Upper lobe of left lung (tissue), 6 donors: ENCODE results near the gene CACNA2D4. TPM values are rescaled to one million over a fixed set of nuclear protein-coding genes. Genes with fewer than 3 reads are reported as not detected.
A peak's percentile ranks its signal among the peaks of the same experiment; 100 is the strongest.
"Not testable (repeated sequence)": the region's sequence is repeated elsewhere in the genome, so short reads cannot be mapped to it uniquely, and the experiment has no call there.

Experiments used
- ATAC-seq, 2 donors: fragments of 200-7000 bp; cut with Tn5 transposase; one replicate each; pipeline ENCODE4 v1.9.1; 2022; ENCODE audit warnings: mild to moderate bottlenecking in 2 of 2, moderate library complexity in 2 of 2; ENCODE audit not compliant: low FRiP score in 2 of 2
- DNase-seq, 2 donors: peaks; one replicate each; pipeline ENCODE4 v3.0.0-alpha.2; 2019 to 2020
- H3K27ac ChIP-seq, 4 donors: fragments of 200-600 bp; sonication (generic); one replicate each; pipeline ENCODE4 v1.5.1; 2016 to 2019
- H3K27me3 ChIP-seq, 4 donors: fragments of 200-600 bp; sonication (generic); one replicate each; pipeline ENCODE4 v1.5.1; 2017 to 2019
- H3K36me3 ChIP-seq, 4 donors: fragments of 200-600 bp; sonication (generic); one replicate each; pipeline ENCODE4 v1.5.1; 2016 to 2019
- H3K4me1 ChIP-seq, 4 donors: fragments of 200-600 bp; sonication (generic); one replicate each; pipeline ENCODE4 v1.5.1; 2018 to 2019
- H3K4me3 ChIP-seq, 4 donors: fragments of 200-600 bp; sonication (generic); one replicate each; pipeline ENCODE4 v1.5.1; 2017 to 2019; ENCODE audit warnings: mild to moderate bottlenecking in 2 of 4, moderate library complexity in 1 of 4
- H3K9me3 ChIP-seq, 4 donors: fragments of 200-600 bp; sonication (generic); one replicate each; pipeline ENCODE4 v1.5.1; 2018 to 2019
- EP300 ChIP-seq, 4 donors: sonication (generic); formaldehyde crosslinking; IDR thresholded peaks; one replicate each; pipeline ENCODE4 v1.5.1; 2017; ENCODE audit warnings: antibody characterized with exemption in 4 of 4, control low read depth in 2 of 4
- POLR2A ChIP-seq, 4 donors: fragments of 450-650 bp; IDR thresholded peaks; one replicate each; pipeline ENCODE4 v1.5.1; 2016 to 2017; ENCODE audit warnings: antibody characterized with exemption in 4 of 4, mild to moderate bottlenecking in 2 of 4
- POLR2AphosphoS5 ChIP-seq, 2 donors: sonication (generic); formaldehyde crosslinking; IDR thresholded peaks; one replicate each; pipeline ENCODE4 v1.5.1; 2017; ENCODE audit warnings: antibody characterized with exemption in 2 of 2
- WGBS, 2 donors: methylation state at CpG; one replicate each; pipeline ENCODE4 v1.1.5; 2017 to 2018; 5-methylcytosine and 5-hydroxymethylcytosine counted together
- total RNA-seq, 6 donors: library from RNA; depleted of rRNA in 4 of 6; stranded (reverse); fragments of >200 nt in 4 of 6; gene quantifications; one replicate each; pipeline versions ENCODE4 v1.1.0 to v1.2.1, GENCODE V29; 2016 to 2021
- TF ChIP-seq, protein P1 (sequence below), 6 experiments: fragments of 450-650 bp in 4 of 6; fragments of 200-600 bp in 2 of 6; sonication (generic) in 2 of 6; IDR thresholded peaks; one replicate each; pipeline ENCODE4 v1.5.1; 2016 to 2019; ENCODE audit warnings: antibody characterized with exemption in 6 of 6
- donor health status: DM: no; HTN: no; CAD: no; lungs with moderate emphysema.
- donor health status: DM: no; HTN: yes; CAD: no; lungs with severe emphysema.

The CACNA2D4 gene
- total RNA-seq, 6 donors from 2014 or later, result 3.3 to 8.4 (median 7.0) TPM

GRCh38 chr12:1820191-1820895 is 98.1 kb downstream of the CACNA2D4 start, which contains the start of gene LRTM2:
TSS of gene LRTM2 (plus strand) at chr12:1820565. CDS start at chr12:1828149, 7,584 bp downstream.
- Histone ChIP-seq H3K9me3 (no peaks in the 10 kb centered on the region), H3K27me3 (peaks cover 0 to 18% (median 2%) of the 10 kb centered on the region in 4 donors)
- 11 to 17% methylated on average over 34 of the region's 34 CpGs for WGBS, 2 donors

GRCh38 chr12:1819571-1819970 is 98.9 kb downstream of the CACNA2D4 start:
- ATAC-seq (no peak), DNase-seq (no peak)
- no peaks in the 10 kb centered on the region for H3K36me3 ChIP-seq
- TF ChIP-seq EP300 (IDR thresholded peaks at IDR 0.05), result no peak
- no peak for TF ChIP-seq POLR2AphosphoS5 (IDR thresholded peaks at IDR 0.05)
- TF ChIP-seq, protein P1, sequence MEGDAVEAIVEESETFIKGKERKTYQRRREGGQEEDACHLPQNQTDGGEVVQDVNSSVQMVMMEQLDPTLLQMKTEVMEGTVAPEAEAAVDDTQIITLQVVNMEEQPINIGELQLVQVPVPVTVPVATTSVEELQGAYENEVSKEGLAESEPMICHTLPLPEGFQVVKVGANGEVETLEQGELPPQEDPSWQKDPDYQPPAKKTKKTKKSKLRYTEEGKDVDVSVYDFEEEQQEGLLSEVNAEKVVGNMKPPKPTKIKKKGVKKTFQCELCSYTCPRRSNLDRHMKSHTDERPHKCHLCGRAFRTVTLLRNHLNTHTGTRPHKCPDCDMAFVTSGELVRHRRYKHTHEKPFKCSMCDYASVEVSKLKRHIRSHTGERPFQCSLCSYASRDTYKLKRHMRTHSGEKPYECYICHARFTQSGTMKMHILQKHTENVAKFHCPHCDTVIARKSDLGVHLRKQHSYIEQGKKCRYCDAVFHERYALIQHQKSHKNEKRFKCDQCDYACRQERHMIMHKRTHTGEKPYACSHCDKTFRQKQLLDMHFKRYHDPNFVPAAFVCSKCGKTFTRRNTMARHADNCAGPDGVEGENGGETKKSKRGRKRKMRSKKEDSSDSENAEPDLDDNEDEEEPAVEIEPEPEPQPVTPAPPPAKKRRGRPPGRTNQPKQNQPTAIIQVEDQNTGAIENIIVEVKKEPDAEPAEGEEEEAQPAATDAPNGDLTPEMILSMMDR (IDR thresholded peaks at IDR 0.05), result no peak
- no peaks in the 10 kb centered on the region for H3K9me3 ChIP-seq
- H3K4me1 ChIP-seq, result peaks cover 0 to 4% (median 0%) of the 10 kb centered on the region in 4 donors
- WGBS, 2 donors, result 48 to 49% methylated on average over 4 to 6 of the region's 6 CpGs
- peaks cover 0 to 18% (median 2%) of the 10 kb centered on the region in 4 donors for H3K27me3 ChIP-seq
- H3K4me3 ChIP-seq, result no peak overlapping the region
- no peak overlapping the region for H3K27ac ChIP-seq

More at GRCh38 chr12:1820191-1820895, 98.1 kb downstream of the CACNA2D4 start, which contains the start of gene LRTM2:
- no peak within 1 kb of the TSS for H3K4me3 ChIP-seq
- no peaks in the 10 kb centered on the region for H3K36me3 ChIP-seq
- peaks cover 0 to 4% (median 0%) of the 10 kb centered on the region in 4 donors for H3K4me1 ChIP-seq
- TF ChIP-seq, protein P1 (IDR thresholded peaks at IDR 0.05), result no peak
- TF ChIP-seq POLR2AphosphoS5 (IDR thresholded peaks at IDR 0.05), result no peak
- no peak for TF ChIP-seq POLR2A (IDR thresholded peaks at IDR 0.05)
- TF ChIP-seq EP300 (IDR thresholded peaks at IDR 0.05), result no peak
- DNase-seq (peak in 1 of 2 donors; percentile 79), ATAC-seq (no peak)
- H3K27ac ChIP-seq, result no peak within 1 kb of the TSS

GRCh38 chr12:1819050-1819449 is 99.4 kb downstream of the CACNA2D4 start:
- no peaks in the 10 kb centered on the region for H3K9me3 ChIP-seq
- no peaks in the 10 kb centered on the region for H3K36me3 ChIP-seq
- WGBS, 2 donors, result 62 to 65% methylated on average over 9 of the region's 9 CpGs
- no peak overlapping the region for H3K27ac ChIP-seq
- ATAC-seq (no peak), DNase-seq (no peak)
- H3K4me1 ChIP-seq, result peaks cover 0 to 4% (median 0%) of the 10 kb centered on the region in 4 donors
- no peak overlapping the region for H3K4me3 ChIP-seq
- peaks cover 0 to 18% (median 2%) of the 10 kb centered on the region in 4 donors for H3K27me3 ChIP-seq
- TF ChIP-seq, protein P1 (IDR thresholded peaks at IDR 0.05), result no peak
- TF ChIP-seq EP300 (IDR thresholded peaks at IDR 0.05) (no peak), POLR2AphosphoS5 (IDR thresholded peaks at IDR 0.05) (no peak), POLR2A (IDR thresholded peaks at IDR 0.05) (no peak)

DNA sequence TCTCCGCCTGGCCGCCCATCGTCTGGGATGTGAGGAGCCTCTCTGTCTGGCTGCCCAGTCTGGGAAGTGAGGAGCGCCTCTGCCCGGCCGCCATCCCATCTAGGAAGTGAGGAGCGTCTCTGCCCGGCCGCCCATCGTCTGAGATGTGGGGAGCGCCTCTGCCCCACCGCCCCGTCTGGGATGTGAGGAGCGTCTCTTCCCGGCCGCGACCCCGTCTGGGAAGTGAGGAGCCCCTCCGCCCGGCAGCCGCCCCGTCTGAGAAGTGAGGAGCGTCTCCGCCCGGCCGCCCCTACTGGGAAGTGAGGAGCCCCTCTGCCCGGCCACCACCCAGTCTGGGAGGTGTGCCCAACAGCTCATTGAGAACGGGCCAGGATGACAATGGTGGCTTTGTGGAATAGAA is 100.5 kb downstream of the CACNA2D4 start:
- H3K27ac ChIP-seq, H3K4me1 ChIP-seq, H3K9me3 ChIP-seq, ATAC-seq, H3K36me3 ChIP-seq, H3K4me3 ChIP-seq: not testable (repeated sequence)
- DNase-seq, result peak in 1 of 2 donors; percentile 71
- 87 to 93% methylated on average over 21 to 26 of the region's 28 CpGs for WGBS, 2 donors
- H3K27me3 ChIP-seq, result peaks cover 0 to 18% (median under 1%) of the 10 kb centered on the region in 4 donors

- DNase-seq (no peak), ATAC-seq (no peak)
- H3K27me3 ChIP-seq, result peaks cover 0 to 16% (median 0%) of the 10 kb centered on the region in 4 donors
- H3K9me3 ChIP-seq, result no peaks in the 10 kb centered on the region
- H3K4me3 ChIP-seq, result no peak overlapping the region
- no peaks in the 10 kb centered on the region for H3K36me3 ChIP-seq
- H3K4me1 ChIP-seq, result peaks cover 0 to 11% (median 4%) of the 10 kb centered on the region in 4 donors
- 82 to 94% methylated on average over 5 to 9 of the region's 9 CpGs for WGBS, 2 donors
- TF ChIP-seq POLR2A (IDR thresholded peaks at IDR 0.05), result no peak
- no peak for TF ChIP-seq POLR2AphosphoS5 (IDR thresholded peaks at IDR 0.05)
- TF ChIP-seq EP300 (IDR thresholded peaks at IDR 0.05), result no peak
- TF ChIP-seq, protein P1 (IDR thresholded peaks at IDR 0.05), result no peak
- H3K27ac ChIP-seq, result no peak overlapping the region
Observed at GRCh38 chr12:1816730-1817348, 101.6 kb downstream of the CACNA2D4 start.
